Smooth muscle cell (in vitro differentiated cells): ENCODE measurements around the gene KRT27. TPM values are rescaled to one million over a fixed set of nuclear protein-coding genes. Genes with fewer than 3 reads are reported as not detected.

Source experiments
- DNase-seq: peaks from one replicate; lab custom pipeline; 2025; ENCODE audit not compliant: unreplicated experiment; lab: John Stamatoyannopoulos, UW
- H2AFZ ChIP-seq: fragments of 200-600 bp; sonication (generic); 2 replicates; pipeline ENCODE4 v1.6.0; 2016; ENCODE audit warnings: antibody characterized with exemption, low read depth, mild to moderate bottlenecking
- H3F3A ChIP-seq: fragments of 200-600 bp; sonication (generic); 2 replicates; pipeline ENCODE4 v1.6.0; 2017; ENCODE audit warnings: antibody characterized with exemption, low read depth
- H3K27ac ChIP-seq: fragments of 200-600 bp; sonication (generic); 2 replicates; pipeline ENCODE4 v1.5.1; 2016; ENCODE audit warnings: low read depth, mild to moderate bottlenecking
- H3K27me3 ChIP-seq: fragments of 200-600 bp; sonication (generic); 2 replicates; pipeline ENCODE4 v1.6.1; 2016; ENCODE audit warnings: low read depth, mild to moderate bottlenecking
- H3K36me3 ChIP-seq: fragments of 200-600 bp; sonication (generic); 2 replicates; pipeline ENCODE4 v1.5.1; 2016; ENCODE audit warnings: low read depth
- H3K4me1 ChIP-seq: fragments of 200-600 bp; sonication (generic); 2 replicates; pipeline ENCODE4 v1.5.1; 2016; ENCODE audit warnings: low read depth
- H3K4me2 ChIP-seq: fragments of 200-600 bp; sonication (generic); 2 replicates; pipeline ENCODE4 v1.6.0; 2016; ENCODE audit warnings: mild to moderate bottlenecking
- H3K4me3 ChIP-seq: fragments of 200-600 bp; sonication (generic); 2 replicates; pipeline ENCODE4 v1.5.1; 2016; ENCODE audit warnings: mild to moderate bottlenecking
- H3K79me2 ChIP-seq: fragments of 200-600 bp; sonication (generic); 2 replicates; pipeline ENCODE4 v1.6.0; 2016; ENCODE audit warnings: low read depth, mild to moderate bottlenecking
- H3K9ac ChIP-seq: fragments of 200-600 bp; sonication (generic); 2 replicates; pipeline ENCODE4 v1.6.0; 2016; ENCODE audit warnings: low read depth
- H3K9me3 ChIP-seq: fragments of 200-600 bp; sonication (generic); replicated peaks from 2 replicates; pipeline ENCODE4 v1.5.1; 2016; ENCODE audit warnings: low read depth
- H4K20me1 ChIP-seq: fragments of 200-600 bp; sonication (generic); 2 replicates; pipeline ENCODE4 v1.6.0; 2016; ENCODE audit warnings: low read depth
- WGBS: methylation state at CpG from one replicate; pipeline ENCODE4 v1.1.7; 2016; ENCODE audit warnings: low lambda C conversion rate; 5-methylcytosine and 5-hydroxymethylcytosine counted together
- polyA plus RNA-seq: library from polyadenylated mRNA; unstranded; fragments of >200 nt; fragmentation: Nextera tagmentation; extraction: Ambion mirVana; gene quantifications from 2 replicates; pipeline ENCODE4 v1.2.1, GENCODE V29; 2016
- total RNA-seq: library from RNA; depleted of rRNA; stranded (reverse); fragments of >200 nt; gene quantifications from 2 replicates; pipeline ENCODE4 v1.2.3, GENCODE V29; 2014
- TF ChIP-seq, protein P1 (sequence below): fragments of 200-600 bp; sonication (generic); IDR thresholded peaks from 2 replicates; pipeline ENCODE4 v1.5.1; 2017; ENCODE audit warnings: borderline replicate concordance, mild to moderate bottlenecking, antibody characterized with exemption; ENCODE audit not compliant: insufficient read depth, poor library complexity, severe bottlenecking

Gene KRT27
- total and polyA plus RNA-seq, 2 experiments from 2014 or later, result 0.54 to 1.1 TPM

DNA sequence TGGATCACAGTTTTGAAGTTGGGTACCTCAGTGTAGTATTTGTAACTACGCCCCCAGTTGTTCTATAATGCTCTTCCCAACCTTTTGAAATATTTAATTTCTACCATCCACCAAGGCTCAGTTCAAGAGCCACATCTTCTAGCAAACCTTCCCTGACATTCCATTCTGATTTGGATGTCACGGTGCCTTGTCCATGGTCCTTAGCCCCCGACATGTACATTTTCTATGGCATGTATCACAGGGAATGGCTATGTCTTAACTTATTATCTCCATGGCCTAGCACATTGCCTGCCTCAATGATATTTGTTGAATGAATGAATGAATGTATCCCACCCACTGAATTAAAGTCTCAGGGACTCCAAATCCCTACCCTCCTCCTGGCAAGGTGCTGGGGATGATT lies 23.8 kb upstream of the KRT27 start:
- H3K27ac ChIP-seq, result no peak overlapping the region
- H4K20me1 ChIP-seq, result no peaks in the 10 kb centered on the region
- no peak overlapping the region for H3K4me3 ChIP-seq
- H3K9me3 ChIP-seq, result no peaks in the 10 kb centered on the region
- no peaks in the 10 kb centered on the region for H3K79me2 ChIP-seq
- peaks cover 87% of the 10 kb centered on the region for H3K27me3 ChIP-seq
- no peaks in the 10 kb centered on the region for H3K4me1 ChIP-seq
- H3K36me3 ChIP-seq, result no peaks in the 10 kb centered on the region
- no peaks in the 10 kb centered on the region for H3F3A ChIP-seq
- TF ChIP-seq, protein P1, sequence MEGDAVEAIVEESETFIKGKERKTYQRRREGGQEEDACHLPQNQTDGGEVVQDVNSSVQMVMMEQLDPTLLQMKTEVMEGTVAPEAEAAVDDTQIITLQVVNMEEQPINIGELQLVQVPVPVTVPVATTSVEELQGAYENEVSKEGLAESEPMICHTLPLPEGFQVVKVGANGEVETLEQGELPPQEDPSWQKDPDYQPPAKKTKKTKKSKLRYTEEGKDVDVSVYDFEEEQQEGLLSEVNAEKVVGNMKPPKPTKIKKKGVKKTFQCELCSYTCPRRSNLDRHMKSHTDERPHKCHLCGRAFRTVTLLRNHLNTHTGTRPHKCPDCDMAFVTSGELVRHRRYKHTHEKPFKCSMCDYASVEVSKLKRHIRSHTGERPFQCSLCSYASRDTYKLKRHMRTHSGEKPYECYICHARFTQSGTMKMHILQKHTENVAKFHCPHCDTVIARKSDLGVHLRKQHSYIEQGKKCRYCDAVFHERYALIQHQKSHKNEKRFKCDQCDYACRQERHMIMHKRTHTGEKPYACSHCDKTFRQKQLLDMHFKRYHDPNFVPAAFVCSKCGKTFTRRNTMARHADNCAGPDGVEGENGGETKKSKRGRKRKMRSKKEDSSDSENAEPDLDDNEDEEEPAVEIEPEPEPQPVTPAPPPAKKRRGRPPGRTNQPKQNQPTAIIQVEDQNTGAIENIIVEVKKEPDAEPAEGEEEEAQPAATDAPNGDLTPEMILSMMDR, result no peak
- no peak for DNase-seq
- no peak overlapping the region for H3K9ac ChIP-seq
- no peak overlapping the region for H2AFZ ChIP-seq
- no peak overlapping the region for H3K4me2 ChIP-seq
- WGBS, result 79% methylated on average over 3 of the region's 3 CpGs

DNA sequence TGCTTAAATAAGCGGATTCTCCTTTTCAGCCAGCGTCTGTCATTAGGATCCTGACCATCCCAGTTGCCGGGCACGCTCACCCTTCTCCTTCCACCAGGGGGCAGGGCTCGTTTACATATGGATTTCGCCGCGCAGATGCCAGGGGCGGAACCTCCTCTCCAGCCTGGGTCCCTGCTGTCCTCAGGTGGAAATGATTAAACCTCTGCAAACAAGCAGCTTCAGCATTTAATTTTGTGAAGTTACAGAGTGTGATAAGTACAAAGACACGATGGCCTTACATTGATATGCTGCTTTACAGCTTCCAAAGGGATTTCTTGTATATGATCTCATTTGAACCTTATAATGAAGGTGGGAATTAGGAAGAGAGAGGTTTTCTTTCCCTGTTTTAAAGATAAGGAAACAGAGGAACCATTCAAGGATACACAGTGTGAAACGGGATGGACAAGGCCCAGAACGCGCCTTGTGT lies 21.3 kb upstream of the KRT27 start:
- Histone ChIP-seq H4K20me1 (no peaks in the 10 kb centered on the region), H3K9ac (no peak overlapping the region), H3F3A (no peaks in the 10 kb centered on the region), H3K4me3 (no peak overlapping the region), H3K27me3 (peaks cover 87% of the 10 kb centered on the region), H3K27ac (no peak overlapping the region), H3K9me3 (no peaks in the 10 kb centered on the region), H3K36me3 (no peaks in the 10 kb centered on the region), H2AFZ (no peak overlapping the region), H3K4me2 (no peak overlapping the region), H3K4me1 (no peaks in the 10 kb centered on the region), H3K79me2 (no peaks in the 10 kb centered on the region)
- 16% methylated on average over 13 of the region's 13 CpGs for WGBS
- TF ChIP-seq, protein P1, result peak; percentile 87
- DNase-seq, result peak; percentile 34

DNA sequence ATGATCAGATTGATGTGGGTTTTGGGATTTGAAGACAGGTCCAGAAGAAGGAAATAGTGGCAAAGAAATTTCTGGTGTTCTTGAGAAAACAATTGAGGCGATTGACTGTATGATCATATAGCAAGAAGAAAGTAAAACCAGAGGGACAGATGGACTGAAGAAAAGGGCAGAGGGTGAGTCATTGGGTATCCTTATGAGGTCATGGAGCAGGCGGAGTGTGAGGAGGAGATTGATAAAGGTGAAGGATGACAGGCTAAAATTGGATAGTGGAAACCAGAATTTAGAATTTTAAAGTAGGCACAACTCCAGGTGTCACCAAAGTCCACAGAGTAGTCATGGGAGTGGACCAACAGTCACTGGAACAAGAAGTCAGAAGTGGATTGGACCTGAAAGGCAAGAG lies 18.8 kb upstream of the KRT27 start:
- peaks cover 70% of the 10 kb centered on the region for H3K27me3 ChIP-seq
- no peak overlapping the region for H3K4me2 ChIP-seq
- no peaks in the 10 kb centered on the region for H3K79me2 ChIP-seq
- no peaks in the 10 kb centered on the region for H3K9me3 ChIP-seq
- TF ChIP-seq, protein P1, result no peak
- no peaks in the 10 kb centered on the region for H4K20me1 ChIP-seq
- no peaks in the 10 kb centered on the region for H3K4me1 ChIP-seq
- no peak overlapping the region for H3K9ac ChIP-seq
- no peaks in the 10 kb centered on the region for H3K36me3 ChIP-seq
- no peak overlapping the region for H2AFZ ChIP-seq
- DNase-seq, result no peak
- WGBS, result 80% methylated on average over 2 of the region's 2 CpGs
- H3K4me3 ChIP-seq, result no peak overlapping the region
- H3F3A ChIP-seq, result no peaks in the 10 kb centered on the region
- H3K27ac ChIP-seq, result no peak overlapping the region

DNA sequence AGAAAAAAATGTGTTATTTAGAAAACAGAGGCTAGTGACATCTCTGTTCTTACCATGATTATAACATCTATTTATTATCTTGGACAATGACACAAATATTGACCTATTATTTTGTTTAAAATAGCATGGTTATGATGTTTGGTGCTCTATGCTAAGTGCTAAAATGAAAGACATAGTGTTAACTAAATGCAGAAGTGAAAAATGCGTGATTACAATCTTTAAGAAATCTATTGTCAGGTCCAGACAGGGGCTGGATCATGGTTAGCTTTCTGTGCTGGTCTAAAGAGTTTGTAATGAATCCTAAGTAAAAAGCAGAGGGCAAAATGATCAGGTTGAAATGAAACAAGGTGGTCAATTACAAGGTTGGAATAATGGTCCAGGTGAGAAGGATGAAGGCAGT lies 18.0 kb upstream of the KRT27 start:
- H3K4me1 ChIP-seq, result no peaks in the 10 kb centered on the region
- no peaks in the 10 kb centered on the region for H3K36me3 ChIP-seq
- no peaks in the 10 kb centered on the region for H4K20me1 ChIP-seq
- H3K4me2 ChIP-seq, result no peak overlapping the region
- no peak overlapping the region for H3K4me3 ChIP-seq
- H2AFZ ChIP-seq, result no peak overlapping the region
- H3F3A ChIP-seq, result no peaks in the 10 kb centered on the region
- WGBS, result 68% methylated on average over 1 of the region's 1 CpG
- H3K9ac ChIP-seq, result no peak overlapping the region
- H3K27me3 ChIP-seq, result peaks cover 70% of the 10 kb centered on the region
- no peaks in the 10 kb centered on the region for H3K9me3 ChIP-seq
- no peak for DNase-seq
- TF ChIP-seq, protein P1, result no peak
- H3K27ac ChIP-seq, result no peak overlapping the region
- H3K79me2 ChIP-seq, result no peaks in the 10 kb centered on the region
